Chondrocyte (in vitro differentiated cells): ENCODE data around the gene GOSR2. TPM values are rescaled to one million over a fixed set of nuclear protein-coding genes. Genes with fewer than 3 reads are reported as not detected.
A peak's percentile ranks its signal among the peaks of the same experiment; 100 is the strongest.

Source experiments
- DNase-seq: peaks from one replicate; pipeline ENCODE4 v3.0.0; 2021; ENCODE audit warnings: mixed read lengths, low spot score
- H3K27ac Mint-ChIP-seq: one replicate; pipeline ENCODE4 v1.8.0; 2021; ENCODE audit warnings: mild to moderate bottlenecking, moderate library complexity, mixed read lengths; ENCODE audit not compliant: unreplicated experiment
- H3K27me3 Mint-ChIP-seq: 2 replicates; pipeline ENCODE4 v1.8.0; 2021; ENCODE audit warnings: low read depth, mixed read lengths
- H3K36me3 Mint-ChIP-seq: 2 replicates; pipeline ENCODE4 v1.8.0; 2021; ENCODE audit warnings: low read depth, mixed read lengths
- H3K4me1 Mint-ChIP-seq: 2 replicates; pipeline ENCODE4 v1.8.0; 2021; ENCODE audit warnings: low read depth, mild to moderate bottlenecking, mixed read lengths
- H3K4me3 Mint-ChIP-seq: one replicate; pipeline ENCODE4 v1.8.0; 2021; ENCODE audit warnings: mild to moderate bottlenecking, moderate library complexity, mixed read lengths; ENCODE audit not compliant: unreplicated experiment
- H3K9me3 Mint-ChIP-seq: 2 replicates; pipeline ENCODE4 v1.8.0; 2021; ENCODE audit warnings: low read depth, mixed read lengths
- CTCF ChIP-seq: fragments of 200-600 bp; sonication (generic); IDR thresholded peaks from 2 replicates; pipeline ENCODE4 v1.5.0; 2021; ENCODE audit warnings: antibody characterized with exemption, mild to moderate bottlenecking, moderate library complexity
- total RNA-seq: library from RNA; stranded (reverse); gene quantifications from 3 replicates; pipeline ENCODE4 v1.2.1, GENCODE V29; 2021

Gene GOSR2
- total RNA-seq, 1 donor from 2014 or later: 56.5 TPM

- Mint-ChIP-seq H3K27ac (no peak overlapping the region), H3K4me1 (no peaks in the 10 kb centered on the region), H3K36me3 (no peaks in the 10 kb centered on the region), H3K9me3 (no peaks in the 10 kb centered on the region), H3K4me3 (no peak overlapping the region), H3K27me3 (peaks cover 1% of the 10 kb centered on the region)
- peak; percentile 35 for TF ChIP-seq CTCF
- DNase-seq: peak; percentile 89
Observed at GRCh38 chr17:46876353-46876887, 46.5 kb upstream of the GOSR2 start.

GRCh38 chr17:46876926-46877325 lies 46.0 kb upstream of the GOSR2 start:
- Mint-ChIP-seq H3K27me3 (peaks cover 1% of the 10 kb centered on the region), H3K4me3 (no peak overlapping the region), H3K36me3 (no peaks in the 10 kb centered on the region), H3K27ac (no peak overlapping the region), H3K4me1 (no peaks in the 10 kb centered on the region), H3K9me3 (no peaks in the 10 kb centered on the region)
- no peak for DNase-seq
- no peak for TF ChIP-seq CTCF

GRCh38 chr17:46877466-46877865 lies 45.5 kb upstream of the GOSR2 start:
- Mint-ChIP-seq H3K36me3 (no peaks in the 10 kb centered on the region), H3K4me3 (no peak overlapping the region), H3K4me1 (no peaks in the 10 kb centered on the region), H3K27ac (no peak overlapping the region), H3K9me3 (no peaks in the 10 kb centered on the region), H3K27me3 (peaks cover 1% of the 10 kb centered on the region)
- TF ChIP-seq CTCF: no peak
- DNase-seq: no peak

- Mint-ChIP-seq H3K27ac (no peak overlapping the region), H3K4me3 (no peak overlapping the region), H3K4me1 (no peaks in the 10 kb centered on the region), H3K27me3 (peaks cover 1% of the 10 kb centered on the region), H3K9me3 (no peaks in the 10 kb centered on the region), H3K36me3 (no peaks in the 10 kb centered on the region)
- no peak for DNase-seq
- no peak for TF ChIP-seq CTCF
Observed at GRCh38 chr17:46878055-46878454, 44.9 kb upstream of the GOSR2 start.

GRCh38 chr17:46879101-46879500 lies 43.9 kb upstream of the GOSR2 start:
- Mint-ChIP-seq H3K9me3 (no peaks in the 10 kb centered on the region), H3K4me3 (no peak overlapping the region), H3K36me3 (no peaks in the 10 kb centered on the region), H3K4me1 (no peaks in the 10 kb centered on the region), H3K27me3 (peaks cover 1% of the 10 kb centered on the region), H3K27ac (no peak overlapping the region)
- TF ChIP-seq CTCF: no peak
- peak; percentile 38 for DNase-seq
